ENCODE data around the gene FBLN5. TPM values are rescaled to one million over a fixed set of nuclear protein-coding genes. Genes with fewer than 3 reads are reported as not detected.

Gene FBLN5
- total and polyA plus RNA-seq, 8 donors = 20.1 to 151 (median 48.6) TPM

GRCh38 chr14:91977884-91978283, 30.4 kb upstream of the FBLN5 start:
- no peak overlapping the region for H3K4me3 ChIP-seq
- peaks cover 3 to 25% (median 6%) of the 10 kb centered on the region in 4 donors for H3K4me1 ChIP-seq
- intact Hi-C loops (cut with DNase I; ENCODE audit: low total_unique reads) = no loop called here
- no peaks in the 10 kb centered on the region for H3K9me3 ChIP-seq
- no peak for DNase-seq
- peaks cover 8 to 61% (median 52%) of the 10 kb centered on the region in 4 donors for H3K36me3 ChIP-seq
- H3K27ac ChIP-seq = no peak overlapping the region
- TF ChIP-seq POLR2A (IDR thresholded peaks at IDR 0.05) (no peak), POLR2AphosphoS5 (IDR thresholded peaks at IDR 0.05) (no peak), EP300 (IDR thresholded peaks at IDR 0.05) (no peak)
- TF ChIP-seq, protein P1, sequence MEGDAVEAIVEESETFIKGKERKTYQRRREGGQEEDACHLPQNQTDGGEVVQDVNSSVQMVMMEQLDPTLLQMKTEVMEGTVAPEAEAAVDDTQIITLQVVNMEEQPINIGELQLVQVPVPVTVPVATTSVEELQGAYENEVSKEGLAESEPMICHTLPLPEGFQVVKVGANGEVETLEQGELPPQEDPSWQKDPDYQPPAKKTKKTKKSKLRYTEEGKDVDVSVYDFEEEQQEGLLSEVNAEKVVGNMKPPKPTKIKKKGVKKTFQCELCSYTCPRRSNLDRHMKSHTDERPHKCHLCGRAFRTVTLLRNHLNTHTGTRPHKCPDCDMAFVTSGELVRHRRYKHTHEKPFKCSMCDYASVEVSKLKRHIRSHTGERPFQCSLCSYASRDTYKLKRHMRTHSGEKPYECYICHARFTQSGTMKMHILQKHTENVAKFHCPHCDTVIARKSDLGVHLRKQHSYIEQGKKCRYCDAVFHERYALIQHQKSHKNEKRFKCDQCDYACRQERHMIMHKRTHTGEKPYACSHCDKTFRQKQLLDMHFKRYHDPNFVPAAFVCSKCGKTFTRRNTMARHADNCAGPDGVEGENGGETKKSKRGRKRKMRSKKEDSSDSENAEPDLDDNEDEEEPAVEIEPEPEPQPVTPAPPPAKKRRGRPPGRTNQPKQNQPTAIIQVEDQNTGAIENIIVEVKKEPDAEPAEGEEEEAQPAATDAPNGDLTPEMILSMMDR (IDR thresholded peaks at IDR 0.05) = no peak
- H3K27me3 ChIP-seq = no peaks in the 10 kb centered on the region
- 46 to 70% (median 63%) methylated on average over 5 of the region's 5 CpGs for WGBS, 5 donors

DNA sequence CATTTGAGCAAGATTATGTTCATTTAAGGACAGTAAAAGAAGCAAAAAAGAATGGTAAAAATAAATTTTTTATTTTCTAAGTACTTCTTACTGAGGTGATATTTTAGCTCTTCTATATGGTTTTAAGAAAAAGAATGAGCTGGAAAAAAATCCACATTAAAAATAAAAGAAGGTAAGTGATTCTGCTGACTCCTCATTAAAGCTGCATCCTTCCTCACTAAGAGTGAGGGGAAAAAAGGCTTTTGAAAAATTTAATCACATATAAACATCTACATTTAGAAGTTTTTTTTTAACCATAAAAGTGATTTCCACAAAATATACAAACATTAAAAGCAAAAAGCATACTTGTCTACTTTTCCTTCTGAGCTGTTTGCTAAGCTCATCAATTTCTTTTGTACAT, 28.3 kb upstream of the FBLN5 start:
- H3K27ac ChIP-seq = no peak overlapping the region
- H3K9me3 ChIP-seq = no peaks in the 10 kb centered on the region
- intact Hi-C loops (cut with DNase I; ENCODE audit: low total_unique reads) = no loop called here
- H3K36me3 ChIP-seq = peaks cover 8 to 73% (median 66%) of the 10 kb centered on the region in 4 donors
- H3K27me3 ChIP-seq = no peaks in the 10 kb centered on the region
- H3K4me3 ChIP-seq = no peak overlapping the region
- peaks cover 3 to 29% (median 6%) of the 10 kb centered on the region in 4 donors for H3K4me1 ChIP-seq
- DNase-seq = no peak
- TF ChIP-seq EP300 (IDR thresholded peaks at IDR 0.05) = no peak
- no peak for TF ChIP-seq POLR2A (IDR thresholded peaks at IDR 0.05)
- no peak for TF ChIP-seq POLR2AphosphoS5 (IDR thresholded peaks at IDR 0.05)
- TF ChIP-seq, protein P1 (IDR thresholded peaks at IDR 0.05) = no peak

- intact Hi-C loops (cut with DNase I; ENCODE audit: low total_unique reads) = no loop called here
- peaks cover 19 to 92% (median 89%) of the 10 kb centered on the region in 4 donors for H3K36me3 ChIP-seq
- no peaks in the 10 kb centered on the region for H3K9me3 ChIP-seq
- DNase-seq = no peak
- H3K4me3 ChIP-seq = no peak overlapping the region
- H3K27ac ChIP-seq = no peak overlapping the region
- no peaks in the 10 kb centered on the region for H3K27me3 ChIP-seq
- TF ChIP-seq EP300 (IDR thresholded peaks at IDR 0.05) (no peak), POLR2AphosphoS5 (IDR thresholded peaks at IDR 0.05) (no peak), POLR2A (IDR thresholded peaks at IDR 0.05) (no peak)
- TF ChIP-seq, protein P1 (IDR thresholded peaks at IDR 0.05) = no peak
- WGBS, 5 donors = 32 to 63% (median 59%) methylated on average over 2 of the region's 2 CpGs
- H3K4me1 ChIP-seq = peaks cover 0 to 7% (median 0%) of the 10 kb centered on the region in 4 donors
Measured at GRCh38 chr14:91971188-91971778, 23.8 kb upstream of the FBLN5 start.

DNA sequence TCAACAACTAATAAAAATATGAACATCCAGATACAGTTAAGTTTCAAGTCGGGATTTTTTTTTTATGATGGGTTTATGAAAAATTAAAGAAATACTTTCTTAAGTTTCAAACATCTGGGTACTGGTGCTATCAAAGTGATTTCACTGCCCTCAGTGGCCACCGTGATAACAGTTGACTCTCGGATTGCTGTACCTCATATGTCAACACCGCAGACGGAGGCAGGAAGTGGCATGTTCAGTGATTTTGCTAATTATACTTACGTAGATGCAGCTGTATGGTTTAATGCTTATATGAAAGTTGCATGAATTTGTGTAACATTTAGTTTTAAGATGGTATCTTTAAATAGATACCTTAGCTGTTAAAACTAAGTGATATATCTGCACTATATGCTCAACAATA, 20.8 kb upstream of the FBLN5 start:
- DNase-seq = peak in 1 of 2 donors; percentile 34
- peaks cover 0 to 11% (median 3%) of the 10 kb centered on the region in 4 donors for H3K4me1 ChIP-seq
- H3K27ac ChIP-seq = no peak overlapping the region
- H3K36me3 ChIP-seq = peaks cover 10 to 66% (median 62%) of the 10 kb centered on the region in 4 donors
- no peaks in the 10 kb centered on the region for H3K27me3 ChIP-seq
- no peak overlapping the region for H3K4me3 ChIP-seq
- intact Hi-C loops (cut with DNase I; ENCODE audit: low total_unique reads) = no loop called here
- TF ChIP-seq POLR2AphosphoS5 (IDR thresholded peaks at IDR 0.05) = peak in 1 of 3 donors; percentile 23
- TF ChIP-seq POLR2A (IDR thresholded peaks at IDR 0.05) = no peak
- WGBS, 5 donors = 30 to 60% (median 45%) methylated on average over 6 of the region's 6 CpGs
- no peaks in the 10 kb centered on the region for H3K9me3 ChIP-seq

DNA sequence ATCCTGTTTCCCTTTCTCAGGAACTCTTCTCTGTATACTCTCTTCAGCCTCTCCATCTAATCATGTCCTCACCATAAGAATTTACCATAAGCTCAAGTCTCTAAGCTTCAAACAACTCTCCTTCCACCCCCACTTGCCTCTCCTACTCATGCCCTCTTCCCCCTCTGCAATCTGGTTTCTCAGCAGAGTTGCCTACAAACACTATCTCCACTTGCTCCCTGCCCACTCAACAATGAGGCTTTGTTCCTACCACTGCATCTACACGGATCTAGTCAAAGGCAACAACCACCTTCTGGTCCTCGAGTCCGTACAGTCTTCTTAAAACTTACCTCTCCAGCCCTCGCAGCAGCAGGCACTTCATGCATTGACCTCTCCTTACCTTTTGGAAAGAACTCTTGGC, 17.2 kb upstream of the FBLN5 start:
- Histone ChIP-seq H3K4me1 (peaks cover 0 to 6% (median 2%) of the 10 kb centered on the region in 4 donors), H3K4me3 (no peak overlapping the region), H3K36me3 (peaks cover 6 to 30% (median 27%) of the 10 kb centered on the region in 4 donors), H3K27ac (no peak overlapping the region), H3K27me3 (no peaks in the 10 kb centered on the region), H3K9me3 (no peaks in the 10 kb centered on the region)
- no peak for DNase-seq
- 32 to 76% (median 36%) methylated on average over 4 of the region's 4 CpGs for WGBS, 5 donors
- intact Hi-C loops (cut with DNase I; ENCODE audit: low total_unique reads) = no loop called here
- TF ChIP-seq, protein P1 (IDR thresholded peaks at IDR 0.05) = no peak
